Endothelial cell of umbilical vein (primary cell): ENCODE measurements around the gene KCNE4. TPM values are rescaled to one million over a fixed set of nuclear protein-coding genes. Genes with fewer than 3 reads are reported as not detected.

Source experiments
- BruUV-seq: library from RNA; stranded (reverse); fragments of 400-500 nt; replicated peaks from 2 replicates; lab custom pipeline; 2021; lab: Mats Ljungman, UMichigan
- CTCF ChIA-PET: fragments of 300-600, 350-600 bp; sonication (Branson Sonifier 250); formaldehyde crosslinking; loops from one replicate; lab custom pipeline; 2021; ENCODE audit warnings: antibody characterized with exemption, inconsistent platforms; lab: Charles Lee
- POLR2A ChIA-PET: fragments of 300-600, 350-600 bp; sonication (Branson Sonifier 250); formaldehyde crosslinking; loops from one replicate; lab custom pipeline; 2021; ENCODE audit warnings: antibody characterized with exemption, inconsistent platforms; lab: Charles Lee
- DNase-seq: peaks from one replicate; pipeline ENCODE4 v3.0.0-alpha.2; 2011; ENCODE audit warnings: low read depth, low spot score
- FAIRE-seq: peaks from 2 replicates; lab custom pipeline; 2011; peaks lifted over from hg19 to GRCh38; lab: Jason Lieb, UNC
- H2AFZ ChIP-seq: 2 replicates; pipeline ENCODE4 v1.6.0; 2012; ENCODE audit warnings: low read depth, low read length, control low read depth, inconsistent platforms
- H3K27ac ChIP-seq: 2 replicates; pipeline ENCODE4 v1.5.1; 2011; ENCODE audit warnings: low read depth, mild to moderate bottlenecking, control low read depth, low read length, moderate library complexity; ENCODE audit not compliant: insufficient read depth
- H3K27me3 ChIP-seq, 2 experiments: 2 replicates each; pipeline versions ENCODE4 v1.6.0 to v1.6.1; 2011; ENCODE audit warnings: low read length in 2 of 2, mixed read lengths in 1 of 2; ENCODE audit not compliant: control insufficient read depth in 2 of 2, insufficient read depth in 2 of 2
- H3K36me3 ChIP-seq, 2 experiments: 2 replicates in 1 of 2; 3 replicates in 1 of 2; pipeline ENCODE4 v1.5.1; 2011; ENCODE audit warnings: low read length in 2 of 2, mild to moderate bottlenecking in 1 of 2, moderate library complexity in 1 of 2; ENCODE audit not compliant: control insufficient read depth in 2 of 2, insufficient read depth in 2 of 2; ENCODE audit errors: extremely low read depth in 1 of 2
- H3K4me1 ChIP-seq: 3 replicates; pipeline ENCODE4 v1.5.1; 2011; ENCODE audit warnings: mild to moderate bottlenecking, low read length; ENCODE audit not compliant: control insufficient read depth, insufficient read depth; ENCODE audit errors: extremely low read depth
- H3K4me2 ChIP-seq: 2 replicates; pipeline ENCODE4 v1.6.1; 2011; ENCODE audit warnings: low read length, control low read depth, mixed read lengths; ENCODE audit not compliant: insufficient read depth
- H3K4me3 ChIP-seq, 3 experiments: fragments of 200-600 bp in 1 of 3; sonication (generic), shearing (Covaris generic) in 1 of 3; replicated peaks in 1 of 3; 2 replicates each; pipeline ENCODE4 v1.5.1; 2011 to 2016; ENCODE audit warnings: control low read depth in 3 of 3, low read length in 3 of 3, mild to moderate bottlenecking in 2 of 3, inconsistent platforms in 1 of 3, low read depth in 1 of 3, moderate library complexity in 1 of 3; ENCODE audit not compliant: insufficient read depth in 1 of 3
- H3K79me2 ChIP-seq: 2 replicates; pipeline ENCODE4 v1.6.0; 2012; ENCODE audit warnings: low read length, inconsistent platforms; ENCODE audit not compliant: control insufficient read depth, insufficient read depth
- H3K9ac ChIP-seq: replicated peaks from 2 replicates; pipeline ENCODE3; 2011; ENCODE audit warnings: low read length, control low read depth; ENCODE audit not compliant: insufficient read depth; ENCODE audit errors: extremely low read depth
- H3K9me1 ChIP-seq: replicated peaks from 3 replicates; pipeline ENCODE4 v1.6.0; 2011; ENCODE audit warnings: mild to moderate bottlenecking, low read length; ENCODE audit not compliant: control insufficient read depth, insufficient read depth; ENCODE audit errors: extremely low read depth
- H3K9me3 ChIP-seq: replicated peaks from 2 replicates; pipeline ENCODE4 v1.5.1; 2012; ENCODE audit warnings: low read length, inconsistent platforms; ENCODE audit not compliant: control insufficient read depth, insufficient read depth
- H4K20me1 ChIP-seq: replicated peaks from 2 replicates; pipeline ENCODE3; 2011; ENCODE audit warnings: mild to moderate bottlenecking, low read length; ENCODE audit not compliant: control insufficient read depth, insufficient read depth; ENCODE audit errors: extremely low read depth
- EZH2 ChIP-seq: IDR thresholded peaks from 2 replicates; pipeline ENCODE4 v1.6.1; 2012; ENCODE audit warnings: borderline replicate concordance, low read depth, mild to moderate bottlenecking, moderate library complexity, low read length, inconsistent platforms; ENCODE audit not compliant: severe bottlenecking
- FOS ChIP-seq: IDR thresholded peaks from 2 replicates; pipeline ENCODE4 v1.6.1; 2011; ENCODE audit warnings: mild to moderate bottlenecking, low read length, moderate library complexity, borderline replicate concordance; ENCODE audit not compliant: insufficient read depth
- GATA2 ChIP-seq: IDR thresholded peaks from 2 replicates; pipeline ENCODE4 v1.7.0; 2011; ENCODE audit warnings: low read depth, mild to moderate bottlenecking, moderate library complexity, mixed read lengths, low read length; ENCODE audit not compliant: insufficient read length, insufficient read depth
- JUN ChIP-seq: IDR thresholded peaks from 2 replicates; pipeline ENCODE4 v1.6.1; 2011; ENCODE audit warnings: borderline replicate concordance, low read depth; ENCODE audit not compliant: insufficient read length, insufficient read depth
- MYC ChIP-seq: IDR thresholded peaks from one replicate; pipeline ENCODE4 v1.6.1; 2011; ENCODE audit warnings: mild to moderate bottlenecking, low read depth, low read length
- POLR2AphosphoS5 ChIP-seq: IDR thresholded peaks from 2 replicates; pipeline ENCODE4 v1.6.1; 2012; ENCODE audit warnings: low read depth, mild to moderate bottlenecking, control low read depth, low read length, moderate library complexity; ENCODE audit not compliant: insufficient read depth
- dilution Hi-C: fragments of 300-500 bp; cut with MboI; formaldehyde crosslinking; loops from one replicate; pipeline ENCODE4 v1.15.0; 2019; ENCODE audit warnings: low sequenced_read_pairs; ENCODE audit not compliant: extremely low pct_ligation_motif_present
- intact Hi-C: fragments of 100-400 bp; cut with micrococcal nuclease; formaldehyde crosslinking; loops from one replicate; pipeline ENCODE4 v1.10.0; 2022
- polyA plus RNA-seq, 4 experiments: library from polyadenylated mRNA; depleted of rRNA in 3 of 4; stranded (reverse) in 3 of 4; unstranded in 1 of 4; fragments of >200 nt; gene quantifications; 2 replicates each; pipeline versions ENCODE4 v1.2.1 to v1.2.3, GENCODE V29; 2011 to 2012; ENCODE audit warnings: missing spikeins in 1 of 4
- total RNA-seq: library from RNA; stranded (reverse); gene quantifications from 2 replicates; pipeline ENCODE4 v1.2.3, GENCODE V29; 2021
- TF ChIP-seq, protein P1 (sequence below), 2 donors: IDR thresholded peaks; 1 replicate in 1 of 2; 2 replicates in 1 of 2; pipeline ENCODE4 v1.5.1; 2011; ENCODE audit warnings: low read length in 2 of 2, mild to moderate bottlenecking in 2 of 2, moderate library complexity in 2 of 2, control low read depth in 1 of 2, inconsistent platforms in 1 of 2, low read depth in 1 of 2; ENCODE audit not compliant: insufficient read depth in 1 of 2; ENCODE audit errors: extremely low read depth in 1 of 2

Gene KCNE4
- total and polyA plus RNA-seq, 2 donors (not counting 3 experiments of a cell fraction or from before 2014, with no cell fraction given): 0.01 TPM; not detected in 1

DNA sequence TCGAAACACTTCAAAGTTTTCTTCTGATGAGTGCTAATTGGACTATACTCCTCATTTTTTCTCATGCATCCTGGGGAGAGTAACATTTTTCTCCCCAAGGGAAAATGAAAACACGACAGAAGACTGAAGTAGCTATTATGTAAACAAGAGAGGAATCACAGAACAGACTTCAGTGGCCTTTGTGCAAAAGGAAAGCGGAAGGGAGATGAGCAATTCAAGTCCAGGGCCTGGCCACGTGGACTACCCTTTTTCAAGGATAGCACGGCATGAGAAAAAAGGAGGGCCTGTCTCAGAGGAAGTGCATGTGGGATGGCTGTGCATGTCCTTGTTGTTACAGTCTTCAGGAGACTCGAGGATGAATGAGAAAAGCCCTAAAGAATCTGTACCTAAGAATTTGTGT, 43.8 kb upstream of the KCNE4 start:
- no peak overlapping the region for H3K4me2 ChIP-seq
- no peak overlapping the region for H3K27ac ChIP-seq
- no peaks in the 10 kb centered on the region for H3K27me3 ChIP-seq
- dilution Hi-C loops: no loop called here
- no peaks in the 10 kb centered on the region for H3K9me3 ChIP-seq
- ChIA-PET CTCF (no interaction called here), POLR2A (no interaction called here)
- no peaks in the 10 kb centered on the region for H3K9me1 ChIP-seq
- H3K36me3 ChIP-seq: no peaks in the 10 kb centered on the region
- no peak overlapping the region for H3K4me3 ChIP-seq
- H2AFZ ChIP-seq: no peak overlapping the region
- FAIRE-seq (no peak), DNase-seq (no peak)
- H4K20me1 ChIP-seq: no peaks in the 10 kb centered on the region
- H3K79me2 ChIP-seq: no peaks in the 10 kb centered on the region
- H3K9ac ChIP-seq: no peak overlapping the region
- BruUV-seq: no TSS peak
- no peaks in the 10 kb centered on the region for H3K4me1 ChIP-seq
- TF ChIP-seq GATA2: no peak
- no peak for TF ChIP-seq POLR2AphosphoS5
- no peak for TF ChIP-seq EZH2
- TF ChIP-seq JUN: no peak
- TF ChIP-seq, protein P1, sequence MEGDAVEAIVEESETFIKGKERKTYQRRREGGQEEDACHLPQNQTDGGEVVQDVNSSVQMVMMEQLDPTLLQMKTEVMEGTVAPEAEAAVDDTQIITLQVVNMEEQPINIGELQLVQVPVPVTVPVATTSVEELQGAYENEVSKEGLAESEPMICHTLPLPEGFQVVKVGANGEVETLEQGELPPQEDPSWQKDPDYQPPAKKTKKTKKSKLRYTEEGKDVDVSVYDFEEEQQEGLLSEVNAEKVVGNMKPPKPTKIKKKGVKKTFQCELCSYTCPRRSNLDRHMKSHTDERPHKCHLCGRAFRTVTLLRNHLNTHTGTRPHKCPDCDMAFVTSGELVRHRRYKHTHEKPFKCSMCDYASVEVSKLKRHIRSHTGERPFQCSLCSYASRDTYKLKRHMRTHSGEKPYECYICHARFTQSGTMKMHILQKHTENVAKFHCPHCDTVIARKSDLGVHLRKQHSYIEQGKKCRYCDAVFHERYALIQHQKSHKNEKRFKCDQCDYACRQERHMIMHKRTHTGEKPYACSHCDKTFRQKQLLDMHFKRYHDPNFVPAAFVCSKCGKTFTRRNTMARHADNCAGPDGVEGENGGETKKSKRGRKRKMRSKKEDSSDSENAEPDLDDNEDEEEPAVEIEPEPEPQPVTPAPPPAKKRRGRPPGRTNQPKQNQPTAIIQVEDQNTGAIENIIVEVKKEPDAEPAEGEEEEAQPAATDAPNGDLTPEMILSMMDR (IDR thresholded peaks at IDR 0.05; ENCODE audit: extremely low read depth in 1 of 2, insufficient read depth in 1 of 2, low read depth in 1 of 2, low read length in 2 of 2): no peak
- intact Hi-C loops: no loop called here

DNA sequence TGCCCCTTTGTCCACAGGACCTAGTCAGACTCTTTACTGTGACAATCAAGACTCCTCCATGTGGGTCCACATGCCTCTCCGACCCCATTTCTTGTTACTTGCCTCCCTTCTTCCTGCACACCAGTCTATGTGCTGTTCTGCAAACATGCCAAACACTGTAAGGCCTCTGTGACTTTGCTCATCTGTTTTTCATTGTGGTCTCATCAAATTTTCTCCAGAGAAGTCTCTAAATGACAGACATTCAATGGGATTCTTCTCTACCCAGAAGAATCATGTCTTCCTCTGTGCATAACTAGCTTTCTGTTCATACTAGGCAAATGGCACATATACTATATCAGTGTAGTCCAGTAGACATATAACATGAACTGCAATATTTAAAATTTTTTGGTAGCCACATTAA, 43.0 kb upstream of the KCNE4 start:
- Histone ChIP-seq H2AFZ (no peak overlapping the region), H3K79me2 (no peaks in the 10 kb centered on the region), H3K27ac (no peak overlapping the region), H3K4me1 (no peaks in the 10 kb centered on the region), H3K4me2 (no peak overlapping the region), H3K4me3 (no peak overlapping the region), H3K27me3 (no peaks in the 10 kb centered on the region), H4K20me1 (no peaks in the 10 kb centered on the region), H3K36me3 (no peaks in the 10 kb centered on the region), H3K9me1 (no peaks in the 10 kb centered on the region), H3K9ac (no peak overlapping the region), H3K9me3 (no peaks in the 10 kb centered on the region)
- POLR2A ChIA-PET: no interaction called here
- intact Hi-C loops: no loop called here
- no peak for DNase-seq
- CTCF ChIA-PET: no interaction called here
- dilution Hi-C loops: no loop called here
- TF ChIP-seq MYC (no peak), POLR2AphosphoS5 (no peak), EZH2 (no peak), FOS (no peak)
- FAIRE-seq: no peak
- BruUV-seq: no TSS peak
